Stimulated activated CD8-positive, alpha-beta memory T cell treated with anti-CD3 and anti-CD28 coated beads, Interleukin-12 subunit alpha, Interleukin-12 subunit beta, amount 100 ng/mL, for 1 hour (primary cell): Measurements from ENCODE around the gene DEFB115.
"Not testable (repeated sequence)": the region's sequence is repeated elsewhere in the genome, so short reads cannot be mapped to it uniquely, and the experiment has no call there.

Source experiments
- DNase-seq: peaks from one replicate; pipeline ENCODE4 v3.0.0-alpha.2; 2020; ENCODE audit warnings: low read depth

Gene DEFB115, protein sequence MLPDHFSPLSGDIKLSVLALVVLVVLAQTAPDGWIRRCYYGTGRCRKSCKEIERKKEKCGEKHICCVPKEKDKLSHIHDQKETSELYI

GRCh38 chr20:31257364-31257763, at the start of gene DEFB115:
Gene DEFB115, plus strand, starts transcription at chr20:31257664. Its CDS starts 0 bp downstream, at chr20:31257664.
- DNase-seq = no peak

GRCh38 chr20:31236953-31237352, 20.5 kb upstream of the DEFB115 start:
- DNase-seq = no peak

DNA sequence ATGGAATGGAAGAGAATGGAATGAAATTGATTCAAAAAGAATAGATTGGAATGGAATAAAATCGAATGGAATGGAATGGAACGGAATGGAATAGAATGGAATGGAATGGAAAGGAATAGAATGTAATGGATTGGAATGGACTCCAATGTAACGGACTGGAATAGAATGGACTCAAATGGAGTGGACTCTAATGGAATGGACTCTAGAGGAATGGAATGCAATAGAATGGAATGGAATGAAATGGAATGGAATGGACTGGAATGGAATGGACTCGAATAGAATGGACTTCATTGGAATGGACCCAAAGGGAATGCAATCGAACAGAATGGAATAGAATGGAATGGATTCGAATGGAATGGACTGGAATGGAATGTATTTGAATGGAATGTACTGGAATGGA, 19.7 kb upstream of the DEFB115 start:
- DNase-seq = no peak

- DNase-seq = no peak
Observed at GRCh38 chr20:31239139-31239538, 18.3 kb upstream of the DEFB115 start.

DNA sequence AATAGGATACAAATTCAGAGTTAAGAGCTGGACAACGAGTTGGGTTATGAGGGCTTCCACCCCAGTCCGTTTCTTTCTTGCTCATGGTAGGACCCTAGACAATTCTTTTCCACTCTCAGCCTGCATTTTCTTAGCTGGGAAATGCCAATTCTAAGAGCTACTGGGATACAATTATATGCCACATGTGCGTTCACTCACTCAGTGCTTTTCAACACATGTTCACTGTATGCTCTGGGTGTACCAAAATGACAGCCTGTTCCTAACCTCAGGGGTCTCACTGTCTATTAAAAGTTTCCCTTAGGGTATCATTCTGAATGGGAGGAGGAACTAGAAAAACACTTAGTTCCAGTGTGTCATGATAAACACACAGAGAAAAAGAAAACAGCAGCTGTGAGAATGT, 505 bp upstream of the DEFB115 start:
- DNase-seq = no peak

GRCh38 chr20:31260326-31260932, 3.0 kb downstream of the DEFB115 start:
- DNase-seq = no peak

DNA sequence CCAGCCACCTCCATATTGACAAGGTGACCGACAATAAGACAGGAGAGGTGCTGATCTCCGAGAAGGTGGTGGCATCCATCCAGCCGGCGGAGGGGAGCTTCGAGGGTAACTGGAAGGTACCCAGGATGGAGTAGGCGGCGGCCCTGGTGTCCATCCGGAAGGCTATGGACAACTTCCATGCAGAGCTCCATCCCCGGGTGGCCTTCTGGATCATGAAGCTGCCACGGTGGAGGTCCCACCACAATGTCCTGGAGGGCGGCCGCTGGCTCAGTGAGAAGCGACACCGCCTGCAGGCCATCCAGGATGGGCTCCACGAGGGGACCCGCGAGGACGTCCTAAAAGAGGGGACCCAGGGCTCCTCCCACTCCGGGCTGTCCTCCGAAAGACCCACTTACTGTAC, 17.0 kb downstream of the DEFB115 start:
- no peak for DNase-seq

DNA sequence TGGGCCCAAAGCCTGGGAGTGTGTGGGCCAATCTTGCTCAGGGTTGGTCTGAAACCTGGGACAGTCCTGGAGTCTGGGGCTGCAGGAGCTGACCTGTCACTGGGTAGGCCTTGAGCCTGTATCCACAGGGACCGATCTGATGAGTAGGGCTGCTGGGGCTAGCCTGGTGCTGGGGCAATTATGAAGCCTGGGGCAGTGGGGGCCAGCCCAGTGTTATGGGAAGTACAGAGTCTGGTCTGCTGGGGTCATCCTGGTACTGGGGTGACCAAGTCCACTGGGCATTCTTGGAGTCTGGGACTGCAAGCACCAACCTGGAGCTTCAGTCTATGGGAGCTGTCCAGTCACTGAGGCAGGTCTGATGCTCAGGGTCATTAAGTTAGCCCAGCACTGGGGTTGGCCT, 20.7 kb downstream of the DEFB115 start:
- no peak for DNase-seq

- DNase-seq = not testable (repeated sequence)
Observed at GRCh38 chr20:31284964-31285363, 27.5 kb downstream of the DEFB115 start.

GRCh38 chr20:31308535-31309162, 51.2 kb downstream of the DEFB115 start, which contains the start of gene DEFB116:
Gene DEFB116, minus strand, starts transcription at chr20:31308585. Its CDS starts 0 bp downstream, at chr20:31308585.
- no peak for DNase-seq
